ENCODE results near the gene TM4SF4. TPM values are rescaled to one million over a fixed set of nuclear protein-coding genes. Genes with fewer than 3 reads are reported as not detected.

TM4SF4 gene
- total and polyA plus RNA-seq, 2 of the 8 experiments (the other 6 are each of a cell fraction or from before 2014, with no cell fraction given), result not detected

GRCh38 chr3:149432149-149432548 is 42.3 kb upstream of the TM4SF4 start:
- Histone ChIP-seq H3K79me2 (ENCODE audit: control insufficient read depth in 1 of 2, insufficient read depth in 2 of 2, low read length in 2 of 2) (no peaks in the 10 kb centered on the region), H4K5ac (ENCODE audit: insufficient read length, low read depth, low read length) (no peak overlapping the region), H2BK5ac (ENCODE audit: low read depth, low read length) (no peak overlapping the region), H2BK20ac (ENCODE audit: low read length) (no peak overlapping the region), H3K4ac (replicated peaks; ENCODE audit: insufficient read length, low read depth, low read length) (no peak overlapping the region), H3K9ac (replicated peaks in 1 of 4; ENCODE audit: extremely low read depth in 1 of 4, low read depth in 3 of 4, low read length in 3 of 4) (no peak overlapping the region), H3K18ac (ENCODE audit: extremely low read depth, low read length) (no peak overlapping the region), H3K14ac (ENCODE audit: insufficient read length) (no peak overlapping the region), H3K23me2 (ENCODE audit: low read depth, low read length) (no peaks in the 10 kb centered on the region), H4K20me1 (replicated peaks in 1 of 2; ENCODE audit: control insufficient read depth in 1 of 2, insufficient read depth in 2 of 2, low read length in 2 of 2) (no peaks in the 10 kb centered on the region), H3K4me1 (replicated peaks in 1 of 4; ENCODE audit: control insufficient read depth in 3 of 4, insufficient read depth in 4 of 4, low read length in 3 of 4) (no peaks in the 10 kb centered on the region), H3K4me2 (ENCODE audit: insufficient read depth in 1 of 2, low read depth in 2 of 2, low read length in 2 of 2) (no peak overlapping the region), H2BK120ac (replicated peaks; ENCODE audit: low read depth, low read length) (no peak overlapping the region), H3K27me3 (replicated peaks in 1 of 4; ENCODE audit: control insufficient read depth in 3 of 4, extremely low read depth in 1 of 4, insufficient read depth in 3 of 4, low read length in 3 of 4) (no peaks in the 10 kb centered on the region), H3K27ac (ENCODE audit: low read depth, low read length) (no peak overlapping the region), H4K91ac (replicated peaks; ENCODE audit: insufficient read length, low read length) (no peak overlapping the region), H2BK15ac (ENCODE audit: low read length) (no peak overlapping the region), H3K56ac (replicated peaks; ENCODE audit: insufficient read length, low read depth, low read length) (no peak overlapping the region), H4K8ac (ENCODE audit: extremely low read depth, insufficient read depth, low read length) (no peak overlapping the region), H3K9me3 (ENCODE audit: insufficient read depth in 2 of 2, low read depth in 1 of 2, low read length in 1 of 2) (0 out of 4 replicates have a peak, but pooled peaks cover 0 to 2% of the 10 kb centered on the region in 2 experiments), H2AK5ac (ENCODE audit: low read depth, low read length) (no peak overlapping the region), H3K23ac (ENCODE audit: insufficient read length) (no peak overlapping the region), H3K79me1 (ENCODE audit: low read depth, low read length) (no peaks in the 10 kb centered on the region), H2AFZ (ENCODE audit: low read length) (no peak overlapping the region), H3K4me3 (ENCODE audit: extremely low read depth in 1 of 4, insufficient read depth in 2 of 4, low read depth in 3 of 4, low read length in 4 of 4) (no peak overlapping the region), H2BK12ac (ENCODE audit: low read depth, low read length) (no peak overlapping the region), H3K36me3 (ENCODE audit: control insufficient read depth in 2 of 4, insufficient read depth in 4 of 4, low read length in 3 of 4) (no peaks in the 10 kb centered on the region)
- CTCF ChIA-PET (ENCODE audit: partially characterized antibody), result interaction anchor here (1.0 to 1.7 kb wide), 4 partner anchors 9 to 80 kb away, joined by 4 to 5 read pairs (median 4); no protein-coding TSS in a partner anchor
- DNase-seq (ENCODE audit: low read depth in 1 of 2, low spot score in 2 of 2), result no peak
- POLR2A ChIA-PET (ENCODE audit: partially characterized antibody), result no interaction called here
- no peak for TF ChIP-seq SAP30 (IDR thresholded peaks at IDR 0.05; ENCODE audit: insufficient read depth, insufficient replicate concordance, low read length)
- TF ChIP-seq CHD1 (IDR thresholded peaks at IDR 0.05; ENCODE audit: low read depth, low read length), result no peak
- no peak for TF ChIP-seq RXRA (IDR thresholded peaks at IDR 0.05; ENCODE audit: insufficient read depth, low read depth, low read length)
- TF ChIP-seq SRF (IDR thresholded peaks at IDR 0.05; ENCODE audit: low read depth, low read length), result no peak
- no peak for TF ChIP-seq CBX5 (IDR thresholded peaks at IDR 0.05; ENCODE audit: low read depth, low read length)
- no peak for TF ChIP-seq POU5F1 (IDR thresholded peaks at IDR 0.05; ENCODE audit: low read depth, low read length)
- TF ChIP-seq ASH2L (IDR thresholded peaks at IDR 0.05; ENCODE audit: low read length), result no peak
- TF ChIP-seq CHD2 (IDR thresholded peaks at IDR 0.05; ENCODE audit: low read length), result no peak
- no peak for TF ChIP-seq USF2 (IDR thresholded peaks at IDR 0.05; ENCODE audit: low read length)
- TF ChIP-seq KDM4A (IDR thresholded peaks at IDR 0.05; ENCODE audit: low read depth, low read length, severe bottlenecking), result no peak
- TF ChIP-seq TAF7 (optimal IDR thresholded peaks at IDR 0.05; ENCODE audit: borderline replicate concordance, low read depth, low read length), result no peak
- no peak for TF ChIP-seq TCF12 (IDR thresholded peaks at IDR 0.05; ENCODE audit: low read depth, low read length)
- no peak for TF ChIP-seq RAD21 (IDR thresholded peaks at IDR 0.05 in 1 of 2, conservative IDR thresholded peaks at IDR 0.05 in 1 of 2; ENCODE audit: low read depth in 2 of 2, low read length in 2 of 2)
- 90% methylated on average over 2 of the region's 2 CpGs; no CpG with 5 or more reads in 1 of the 2 experiments for WGBS, 2 experiments (ENCODE audit: extremely low coverage in 1 of 2, insufficient coverage in 1 of 2, insufficient read length in 1 of 2, insufficient replicate concordance in 2 of 2, low coverage in 1 of 2, low lambda C conversion rate in 2 of 2, missing lambda C conversion rate in 1 of 2)
- no peak for FAIRE-seq

All from H1 (cell line).